K562 (cell line): ENCODE measurements around the gene ABHD16B.

Experiments
- CTCF ChIP-seq, 3 experiments: IDR thresholded peaks in 2 of 3; conservative IDR thresholded peaks in 1 of 3; 2 replicates each; pipeline ENCODE4 v1.5.1; 2011 to 2012; ENCODE audit warnings: low read length in 3 of 3, mild to moderate bottlenecking in 3 of 3, control low read depth in 2 of 3, improper control_type of control experiment in 1 of 3, inconsistent platforms in 1 of 3, low read depth in 1 of 3, mixed read lengths in 1 of 3, moderate library complexity in 1 of 3; ENCODE audit not compliant: insufficient read depth in 2 of 3
- EP300 ChIP-seq: IDR thresholded peaks from 2 replicates; pipeline ENCODE4 v1.6.1; 2012; ENCODE audit warnings: low read length, improper control_type of control experiment
- FOXP1 ChIP-seq: sonication (generic); formaldehyde crosslinking; IDR thresholded peaks from 2 replicates; pipeline ENCODE4 v1.8.0; 2022; ENCODE audit warnings: mild to moderate bottlenecking, missing genetic modification reagents
- GATAD2B ChIP-seq: fragments of 450-650 bp; IDR thresholded peaks from 2 replicates; pipeline ENCODE4 v1.6.1; 2017; ENCODE audit warnings: mild to moderate bottlenecking, borderline replicate concordance
- JUN ChIP-seq, 2 experiments: sonication (generic) in 1 of 2; formaldehyde crosslinking in 1 of 2; IDR thresholded peaks; 2 replicates each; pipeline versions ENCODE4 v1.6.1 to v1.8.0; 2012 to 2022; ENCODE audit warnings: borderline replicate concordance in 2 of 2, mild to moderate bottlenecking in 2 of 2, improper control_type of control experiment in 1 of 2, low read depth in 1 of 2, low read length in 1 of 2, missing genetic modification reagents in 1 of 2
- NBN ChIP-seq: fragments of 450-650 bp; IDR thresholded peaks from 2 replicates; pipeline ENCODE4 v1.6.1; 2016; ENCODE audit warnings: low read depth, mild to moderate bottlenecking
- SMC3 ChIP-seq: conservative IDR thresholded peaks from 2 replicates; pipeline ENCODE4 v1.6.1; 2011; ENCODE audit warnings: low read depth, low read length, improper control_type of control experiment; ENCODE audit not compliant: insufficient read depth
- SRSF3 ChIP-seq: fragments of 200-400 bp; formaldehyde crosslinking; IDR thresholded peaks from 2 replicates; pipeline ENCODE4 v1.6.1; 2016; ENCODE audit warnings: mild to moderate bottlenecking, low read length, moderate library complexity; ENCODE audit not compliant: insufficient read depth
- TFE3 ChIP-seq: fragments of 450-650 bp; formaldehyde crosslinking; IDR thresholded peaks from 2 replicates; pipeline ENCODE4 v1.4.0; 2020; ENCODE audit warnings: mild to moderate bottlenecking, mixed read lengths
- USF2 ChIP-seq: sonication (generic); formaldehyde crosslinking; IDR thresholded peaks from 2 replicates; pipeline ENCODE4 v1.5.0; 2020; ENCODE audit warnings: missing genetic modification reagents
- ZNF584 ChIP-seq: fragments of 200-800 bp; sonication (Bioruptor generic); IDR thresholded peaks from 2 replicates; pipeline ENCODE4 v1.6.1; 2016; ENCODE audit warnings: low read depth, mild to moderate bottlenecking, missing genetic modification characterization, missing compliant biosample characterization

GRCh38 chr20:63896264-63897105 lies 35.2 kb downstream of the ABHD16B start:
- TF ChIP-seq SMC3 (no peak), EP300 (no peak), NBN (no peak), SRSF3 (no peak), GATAD2B (no peak), TFE3 (CRISPR knock-in tag) (no peak), ZNF584 (CRISPR knock-in tag) (no peak), FOXP1 (CRISPR knock-in tag) (no peak), USF2 (CRISPR knock-in tag) (no peak), JUN (IDR thresholded peaks at IDR 0.05; ENCODE audit: borderline replicate concordance, low read depth, low read length) (no peak), JUN (CRISPR knock-in tag; IDR thresholded peaks at IDR 0.05; ENCODE audit: borderline replicate concordance) (no peak), CTCF (IDR thresholded peaks at IDR 0.05 in 2 of 3, conservative IDR thresholded peaks at IDR 0.05 in 1 of 3; ENCODE audit: insufficient read depth in 2 of 3, low read depth in 1 of 3, low read length in 3 of 3) (no peak)
